Testis (tissue), 2 donors: ENCODE data around the gene CCDC117.

Experiments
- CTCF ChIP-seq, 3 experiments: fragments of 450-650 bp in 2 of 3; fragments of 200-600 bp in 1 of 3; sonication (generic) in 1 of 3; IDR thresholded peaks; one replicate each; pipeline ENCODE4 v1.5.1; 2016 to 2019; ENCODE audit warnings: antibody characterized with exemption in 3 of 3, mild to moderate bottlenecking in 2 of 3, moderate library complexity in 1 of 3
- POLR2A ChIP-seq: fragments of 450-650 bp; IDR thresholded peaks from one replicate; pipeline ENCODE4 v1.6.1; 2017; ENCODE audit warnings: antibody characterized with exemption, mild to moderate bottlenecking, moderate library complexity

GRCh38 chr22:28830441-28830840, 57.9 kb downstream of the CCDC117 start:
- TF ChIP-seq CTCF (IDR thresholded peaks at IDR 0.05) (no peak), POLR2A (no peak)
